ENCODE measurements around the gene THYN1. TPM values are rescaled to one million over a fixed set of nuclear protein-coding genes. Genes with fewer than 3 reads are reported as not detected.

THYN1 gene
- total RNA-seq, 2 experiments from 2014 or later: 56.4 to 61.6 TPM

DNA sequence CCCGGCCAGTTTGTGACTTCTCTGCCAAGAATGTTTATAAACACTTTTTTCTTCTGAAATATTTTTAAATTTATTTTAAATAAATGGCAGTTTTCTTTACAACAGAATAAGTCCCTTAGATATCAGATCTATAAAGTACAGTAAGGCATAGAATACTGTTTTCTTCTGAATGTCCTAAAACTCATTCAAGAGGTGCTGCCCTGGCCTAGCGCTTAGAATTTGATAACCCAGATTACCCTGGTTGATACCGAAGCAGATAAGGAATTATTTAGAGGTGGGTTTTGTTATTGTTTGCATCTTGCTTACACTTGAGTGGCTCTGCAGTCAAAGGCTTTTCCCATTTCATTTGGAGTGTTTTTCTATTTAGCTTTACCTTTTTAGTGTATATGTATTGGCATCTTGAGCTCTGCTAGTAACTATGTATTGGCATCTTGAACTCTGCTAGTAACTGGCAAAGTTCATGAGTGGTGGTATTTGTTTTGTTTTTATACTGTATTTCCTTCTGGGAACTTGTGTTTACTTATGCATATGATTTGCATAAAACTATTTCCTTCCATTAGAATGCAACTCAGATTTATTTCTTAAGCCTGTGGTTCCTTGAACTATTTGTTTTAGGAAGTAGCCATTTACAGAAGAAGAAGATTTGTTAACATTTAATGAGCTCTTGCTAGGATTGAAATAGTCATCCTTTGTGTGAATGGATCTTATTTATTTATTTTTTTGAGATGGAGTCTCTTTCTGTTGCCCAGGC is 1.5 kb upstream of the THYN1 start:
- POLR2A ChIA-PET: interaction anchor here (3.0 kb wide), 1 partner anchor 30 kb away, joined by 14 read pairs; the partner anchor contains the start of genes NCAPD3 and VPS26B

DNA sequence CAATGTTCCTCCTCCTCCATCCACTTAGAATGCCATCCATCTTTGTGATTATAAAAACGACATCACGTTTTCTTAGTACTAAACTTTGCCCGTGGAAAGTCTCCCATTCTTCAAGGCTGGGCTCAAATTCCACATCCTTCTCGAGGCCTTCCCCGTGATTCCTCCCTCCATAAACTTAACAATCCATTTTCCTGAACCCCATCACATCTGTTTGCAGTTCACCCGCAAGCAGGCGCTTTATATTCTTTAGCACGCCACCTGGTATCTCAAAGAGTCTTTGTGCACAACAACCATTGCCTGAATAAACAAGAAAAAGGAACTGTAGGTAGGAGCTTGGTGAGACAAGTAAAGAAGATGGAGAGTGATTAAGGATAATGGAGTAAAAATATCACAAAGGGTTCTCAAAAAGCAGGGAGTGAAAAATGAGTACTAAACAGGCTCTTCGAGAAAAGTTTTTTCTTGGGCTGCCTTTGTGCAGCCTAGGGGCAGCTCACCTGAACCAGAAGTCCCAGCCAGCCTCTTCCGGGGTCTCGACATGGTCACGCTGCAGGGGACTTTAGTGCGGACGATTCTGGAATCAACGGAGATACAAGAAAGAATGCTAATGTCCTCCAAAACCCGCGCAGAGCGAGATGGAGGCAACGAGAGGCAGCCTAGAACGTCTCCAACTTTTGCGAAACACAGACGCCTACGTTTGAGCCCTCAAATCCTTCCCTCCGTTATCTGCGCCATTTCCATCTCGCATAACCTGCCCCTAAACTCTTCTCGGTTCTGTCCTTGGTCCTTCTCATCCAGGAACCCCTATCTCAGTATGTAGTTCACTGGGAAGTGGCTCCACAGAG is 585 bp downstream of the THYN1 start:
- Mint-ChIP-seq H3K27me3 (no peaks in the 10 kb centered on the region), H3K27ac (peak overlapping the region; percentile 83), H3K36me3 (ENCODE audit: low read depth) (peaks cover 18% of the 10 kb centered on the region), H3K4me3 (peak overlapping the region; percentile 88), H3K4me1 (peaks cover 35% of the 10 kb centered on the region), H3K9me3 (no peaks in the 10 kb centered on the region)
- peak; percentile 41 for DNase-seq
- ChIA-PET POLR2A (interaction anchor here (3.0 kb wide), 1 partner anchor 28 kb away, joined by 14 read pairs; the partner anchor contains the start of genes NCAPD3 and VPS26B), CTCF (interaction anchor here (1.0 to 2.1 kb wide), 6 partner anchors 11 to 28 kb away, joined by 3 to 6 read pairs (median 4); partner anchors contain the start of gene VPS26B)

More for the DNA sequence above, 1.5 kb upstream of the THYN1 start:
- no peak for DNase-seq
- no peaks in the 10 kb centered on the region for H3K9me3 Mint-ChIP-seq
- no peaks in the 10 kb centered on the region for H3K27me3 Mint-ChIP-seq
- no peak overlapping the region for H3K27ac Mint-ChIP-seq
- H3K4me3 Mint-ChIP-seq: peak overlapping the region; percentile 88
- H3K36me3 Mint-ChIP-seq (ENCODE audit: low read depth): peaks cover 9% of the 10 kb centered on the region
- CTCF ChIA-PET: interaction anchor here (0.8 to 1.6 kb wide), 5 partner anchors 16 to 30 kb away, joined by 3 to 9 read pairs (median 3); partner anchors contain the start of genes GLB1L3 and VPS26B
- peaks cover 27% of the 10 kb centered on the region for H3K4me1 Mint-ChIP-seq

DNA sequence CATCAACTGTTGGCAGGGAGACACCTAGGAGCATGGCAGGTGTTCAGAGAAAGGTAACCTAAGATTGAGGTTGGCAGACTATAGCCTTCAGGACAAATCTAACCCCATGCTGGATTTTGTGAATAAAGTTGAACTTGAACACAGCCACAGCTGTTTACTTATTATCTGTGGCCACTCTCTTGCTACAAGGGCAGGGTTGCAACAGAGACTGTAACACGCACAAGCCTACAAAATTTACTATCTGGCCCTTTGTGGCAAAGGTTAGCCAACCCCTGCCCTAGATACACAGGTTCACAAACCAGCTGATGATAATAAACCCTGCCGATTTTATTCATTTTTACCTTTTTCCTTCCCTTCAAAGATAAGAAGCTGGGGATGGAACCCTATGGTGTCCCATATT is 2.5 kb downstream of the THYN1 start:
- Mint-ChIP-seq H3K9me3 (no peaks in the 10 kb centered on the region), H3K27me3 (no peaks in the 10 kb centered on the region), H3K36me3 (ENCODE audit: low read depth) (peaks cover 28% of the 10 kb centered on the region), H3K4me1 (peaks cover 33% of the 10 kb centered on the region), H3K4me3 (no peak overlapping the region), H3K27ac (no peak overlapping the region)
- DNase-seq: no peak
- CTCF ChIA-PET: interaction anchor here (2.1 kb wide), 1 partner anchor 11 kb away, joined by 5 read pairs; no protein-coding TSS in a partner anchor
- POLR2A ChIA-PET: no interaction called here

DNA sequence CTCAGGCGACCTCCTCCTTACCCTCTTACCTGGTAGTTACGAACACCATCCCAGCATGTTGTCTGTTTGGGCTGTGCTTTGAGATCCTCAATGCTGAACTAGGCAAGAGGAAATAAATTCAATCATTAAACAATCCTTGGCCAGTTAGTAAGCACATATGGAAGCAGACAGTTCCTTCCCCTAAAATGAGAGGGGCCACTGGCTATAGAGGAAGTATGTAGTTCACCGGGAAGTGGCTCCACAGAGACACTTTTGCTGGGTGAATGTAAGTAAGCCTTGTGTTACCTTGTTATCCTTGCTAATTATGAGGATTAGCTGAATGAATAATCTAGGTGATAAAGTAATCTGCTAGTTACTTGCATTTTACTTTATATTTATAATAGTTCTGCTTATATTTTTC is 2.9 kb downstream of the THYN1 start:
- Mint-ChIP-seq H3K9me3 (no peaks in the 10 kb centered on the region), H3K27ac (no peak overlapping the region), H3K4me1 (peaks cover 29% of the 10 kb centered on the region), H3K36me3 (ENCODE audit: low read depth) (peaks cover 28% of the 10 kb centered on the region), H3K27me3 (no peaks in the 10 kb centered on the region), H3K4me3 (no peak overlapping the region)
- ChIA-PET POLR2A (no interaction called here), CTCF (interaction anchor here (2.0 to 2.1 kb wide), 2 partner anchors 10 to 12 kb away, joined by 5 to 6 read pairs; no protein-coding TSS in a partner anchor)
- no peak for DNase-seq

DNA sequence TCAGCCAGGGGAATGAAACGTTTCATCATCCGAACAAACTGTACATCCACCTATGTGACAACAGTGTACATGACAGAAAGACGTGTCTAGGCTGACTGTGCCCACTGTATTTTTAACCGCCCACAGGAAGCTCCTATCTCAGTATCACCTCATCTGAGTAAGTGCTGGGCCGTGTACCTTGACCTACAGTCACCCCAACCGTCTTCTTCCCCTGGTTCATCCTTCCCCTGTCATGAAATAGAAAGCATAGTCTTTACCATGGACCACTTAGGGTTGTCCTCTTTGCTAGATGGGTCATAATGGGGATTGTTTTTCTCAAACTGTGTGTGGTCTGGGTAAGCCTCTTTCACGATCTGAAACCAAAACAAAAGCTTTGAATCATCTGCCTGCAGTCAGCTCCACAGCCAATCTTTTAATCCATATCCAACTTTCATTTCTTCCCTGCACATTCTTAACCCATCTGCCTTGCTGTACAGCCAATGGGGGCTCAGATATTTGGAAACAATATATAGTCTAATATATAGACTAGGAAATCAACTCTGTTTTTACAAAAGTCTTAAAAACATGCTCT is 4.2 kb downstream of the THYN1 start:
- H3K4me3 Mint-ChIP-seq: no peak overlapping the region
- CTCF ChIA-PET: interaction anchor here (0.8 to 2.0 kb wide), 6 partner anchors 8 to 27 kb away, joined by 3 to 8 read pairs (median 4); partner anchors contain the start of gene GLB1L3

DNA sequence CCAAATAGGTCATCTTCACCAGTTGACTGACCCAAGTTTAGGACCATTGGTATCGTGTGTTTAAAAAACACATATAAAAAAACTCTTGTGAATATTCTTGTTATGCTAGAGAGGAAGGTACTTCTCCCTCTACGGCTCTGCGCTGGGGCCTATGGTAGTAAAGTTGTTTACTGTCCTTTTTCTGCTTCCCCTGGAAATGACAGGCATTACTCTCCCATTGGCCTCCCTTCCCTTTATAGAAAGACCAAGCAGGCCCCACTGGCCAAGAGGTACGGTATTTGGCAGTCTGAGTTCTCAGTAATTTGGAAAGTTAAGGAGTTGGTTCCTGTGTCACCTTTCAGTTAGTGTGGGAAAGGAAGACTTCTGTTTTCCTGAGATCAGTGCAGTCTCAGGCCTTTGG is 6.5 kb downstream of the THYN1 start:
- CTCF ChIA-PET: no interaction called here
- DNase-seq: no peak
- POLR2A ChIA-PET: no interaction called here

More for the DNA sequence above, 4.2 kb downstream of the THYN1 start:
- Mint-ChIP-seq H3K27me3 (no peaks in the 10 kb centered on the region), H3K27ac (peak overlapping the region; percentile 10), H3K4me1 (peaks cover 20% of the 10 kb centered on the region), H3K9me3 (no peaks in the 10 kb centered on the region), H3K36me3 (ENCODE audit: low read depth) (peaks cover 37% of the 10 kb centered on the region)
- POLR2A ChIA-PET: no interaction called here
- no peak for DNase-seq

DNA sequence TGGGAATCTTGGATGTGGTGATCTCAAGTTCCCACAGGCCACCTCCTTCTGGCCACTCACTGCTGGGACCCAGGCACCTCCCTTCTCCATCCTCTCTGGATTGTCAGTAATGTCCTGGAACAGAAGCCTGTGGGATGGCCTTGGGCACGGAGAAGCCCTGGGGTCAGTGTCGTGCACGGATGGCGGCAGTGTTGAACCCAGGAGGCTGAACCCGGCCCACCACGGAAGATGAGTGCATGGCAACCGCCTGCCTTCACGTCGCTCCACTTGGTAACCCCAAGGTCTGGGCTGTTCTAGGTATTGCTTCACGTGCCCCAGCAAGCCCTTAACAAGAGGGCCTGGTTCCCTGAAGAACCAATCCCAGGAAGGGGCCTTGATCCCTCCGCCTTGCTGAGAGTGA is 7.1 kb downstream of the THYN1 start:
- ChIA-PET POLR2A (no interaction called here), CTCF (no interaction called here)
- Mint-ChIP-seq H3K4me3 (no peak overlapping the region), H3K4me1 (peaks cover 8% of the 10 kb centered on the region), H3K27ac (no peak overlapping the region), H3K36me3 (ENCODE audit: low read depth) (peaks cover 44% of the 10 kb centered on the region), H3K9me3 (no peaks in the 10 kb centered on the region), H3K27me3 (no peaks in the 10 kb centered on the region)
- no peak for DNase-seq

More for the DNA sequence above, 6.5 kb downstream of the THYN1 start:
- H3K27me3 Mint-ChIP-seq: no peaks in the 10 kb centered on the region
- H3K4me1 Mint-ChIP-seq: peaks cover 11% of the 10 kb centered on the region
- no peak overlapping the region for H3K27ac Mint-ChIP-seq
- no peaks in the 10 kb centered on the region for H3K9me3 Mint-ChIP-seq
- H3K36me3 Mint-ChIP-seq (ENCODE audit: low read depth): peaks cover 47% of the 10 kb centered on the region
- no peak overlapping the region for H3K4me3 Mint-ChIP-seq

DNA sequence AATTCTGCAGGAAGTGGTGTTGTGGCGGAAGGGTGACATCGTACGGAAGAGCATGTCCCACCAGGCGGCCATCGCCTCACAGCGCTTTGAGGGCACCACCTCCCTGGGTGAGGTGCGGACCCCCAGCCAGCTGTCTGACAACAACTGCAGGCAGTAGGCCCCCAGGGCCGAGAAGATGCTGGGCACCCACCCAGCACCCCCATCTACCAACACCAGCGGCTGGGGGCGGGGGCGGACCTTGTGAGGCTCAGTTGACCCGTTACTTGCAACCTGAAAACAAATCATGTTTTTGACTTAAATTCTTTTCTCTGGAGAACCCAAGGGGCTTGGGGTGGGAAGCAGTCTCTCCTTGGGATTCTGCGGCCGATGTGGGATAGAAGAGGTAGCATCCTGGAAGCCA is 7.7 kb downstream of the THYN1 start:
- peaks cover 43% of the 10 kb centered on the region for H3K36me3 Mint-ChIP-seq (ENCODE audit: low read depth)
- H3K27me3 Mint-ChIP-seq: no peaks in the 10 kb centered on the region
- ChIA-PET CTCF (interaction anchor here (0.9 to 2.6 kb wide), 6 partner anchors 11 to 31 kb away, joined by 3 to 16 read pairs (median 8); partner anchors contain the start of genes GLB1L3, NCAPD3 and VPS26B), POLR2A (no interaction called here)
- peaks cover 8% of the 10 kb centered on the region for H3K4me1 Mint-ChIP-seq
- no peak overlapping the region for H3K27ac Mint-ChIP-seq
- no peak overlapping the region for H3K4me3 Mint-ChIP-seq
- H3K9me3 Mint-ChIP-seq: no peaks in the 10 kb centered on the region
- no peak for DNase-seq

DNA sequence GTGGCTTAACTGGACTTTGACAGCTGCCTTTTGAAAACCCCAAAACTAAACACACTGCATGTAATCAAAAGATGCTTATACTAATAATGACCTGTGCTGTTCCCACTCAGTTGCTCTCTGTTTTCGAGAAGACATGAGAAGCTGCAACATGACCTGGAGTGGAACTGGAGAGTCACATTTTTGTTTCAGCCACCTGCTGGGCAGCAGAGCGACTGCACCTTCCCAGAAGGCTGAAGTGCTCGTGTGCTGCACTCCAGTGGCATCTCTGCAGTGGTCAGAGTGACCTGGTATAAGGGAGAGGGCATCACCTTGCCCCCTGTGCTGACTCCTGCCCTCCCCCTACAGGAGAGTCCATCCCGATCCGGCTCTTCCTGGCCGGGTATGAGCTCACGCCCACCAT is 8.6 kb downstream of the THYN1 start:
- peak; percentile 40 for DNase-seq
- peak overlapping the region; percentile 47 for H3K27ac Mint-ChIP-seq

DNA sequence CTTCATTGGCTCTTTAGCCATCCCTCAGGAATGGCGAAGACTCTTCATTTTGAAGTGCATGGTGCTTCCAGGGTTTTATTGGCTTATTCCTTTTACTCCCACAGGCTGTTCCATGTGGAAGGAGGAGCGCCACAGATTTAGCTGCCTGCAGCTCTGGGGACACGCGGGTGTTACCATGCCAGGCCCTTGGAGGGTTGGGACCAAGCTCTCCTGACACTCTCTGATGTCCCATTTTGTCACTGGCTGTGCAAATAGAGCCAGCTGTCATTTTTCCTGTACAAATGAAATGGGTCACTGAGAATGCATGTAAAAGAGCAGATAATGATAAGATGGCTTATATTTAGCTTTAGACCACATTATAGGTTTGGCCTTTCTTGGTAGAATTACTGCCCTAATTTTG is 9.2 kb downstream of the THYN1 start:
- DNase-seq: no peak
- Mint-ChIP-seq H3K4me3 (no peak overlapping the region), H3K27me3 (no peaks in the 10 kb centered on the region), H3K36me3 (ENCODE audit: low read depth) (peaks cover 49% of the 10 kb centered on the region), H3K9me3 (no peaks in the 10 kb centered on the region), H3K4me1 (peaks cover 3% of the 10 kb centered on the region), H3K27ac (no peak overlapping the region)
- CTCF ChIA-PET: interaction anchor here (0.9 to 2.6 kb wide), 6 partner anchors 9 to 32 kb away, joined by 3 to 16 read pairs (median 8); partner anchors contain the start of genes GLB1L3, NCAPD3 and VPS26B
- POLR2A ChIA-PET: no interaction called here

More for the DNA sequence above, 8.6 kb downstream of the THYN1 start:
- ChIA-PET CTCF (interaction anchor here (0.9 to 2.6 kb wide), 6 partner anchors 10 to 31 kb away, joined by 3 to 16 read pairs (median 8); partner anchors contain the start of genes GLB1L3, NCAPD3 and VPS26B), POLR2A (no interaction called here)
- Mint-ChIP-seq H3K4me3 (no peak overlapping the region), H3K36me3 (ENCODE audit: low read depth) (peaks cover 48% of the 10 kb centered on the region), H3K9me3 (no peaks in the 10 kb centered on the region), H3K27me3 (no peaks in the 10 kb centered on the region), H3K4me1 (peaks cover 8% of the 10 kb centered on the region)

DNA sequence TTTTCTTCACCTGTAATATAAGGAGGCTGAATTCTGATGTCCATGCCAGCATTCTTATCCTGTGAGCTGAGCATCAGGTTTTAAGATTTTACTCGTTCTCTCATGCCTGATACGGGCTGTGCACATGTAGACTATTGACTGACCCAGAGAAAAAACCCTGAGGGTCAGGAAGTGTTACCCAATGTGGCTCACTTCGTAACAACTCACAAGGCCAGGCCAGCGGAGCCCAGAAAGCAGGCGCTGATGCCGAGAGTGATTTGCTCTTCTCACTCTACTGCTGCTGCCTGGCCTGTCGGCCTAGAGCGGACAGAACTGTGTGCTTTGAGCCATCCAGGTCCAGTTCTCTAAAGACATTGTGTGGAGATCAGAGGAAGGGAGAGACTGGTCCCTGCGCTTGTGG is 10.8 kb downstream of the THYN1 start:
- no peak overlapping the region for H3K4me3 Mint-ChIP-seq
- H3K27ac Mint-ChIP-seq: no peak overlapping the region
- CTCF ChIA-PET: interaction anchor here (2.1 kb wide), 1 partner anchor 10 kb away, joined by 6 read pairs; the partner anchor contains the start of genes ACAD8 and THYN1
- no peaks in the 10 kb centered on the region for H3K4me1 Mint-ChIP-seq
- H3K9me3 Mint-ChIP-seq: no peaks in the 10 kb centered on the region
- no peak for DNase-seq
- H3K27me3 Mint-ChIP-seq: no peaks in the 10 kb centered on the region
- POLR2A ChIA-PET: no interaction called here
- H3K36me3 Mint-ChIP-seq (ENCODE audit: low read depth): peaks cover 43% of the 10 kb centered on the region

DNA sequence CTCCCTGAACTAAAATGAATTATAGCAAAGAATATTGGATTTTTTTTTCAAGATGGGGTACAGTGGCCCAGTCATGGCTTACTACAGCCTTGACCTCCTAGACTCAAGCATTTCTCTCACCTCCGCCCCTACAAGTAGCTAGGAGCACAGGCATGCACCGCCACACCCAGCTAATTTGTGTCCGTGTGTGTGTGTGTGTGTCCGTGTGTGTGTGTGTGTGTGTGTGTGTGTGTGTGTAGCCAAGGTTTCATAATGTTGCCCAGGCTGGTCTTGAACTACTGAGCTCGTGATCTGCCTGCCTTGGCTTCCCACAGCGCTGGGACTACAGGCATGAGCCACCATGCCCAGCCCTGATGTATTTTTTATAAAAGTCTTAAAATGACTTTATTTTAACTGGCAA is 12.6 kb downstream of the THYN1 start:
- no peak for DNase-seq
- ChIA-PET POLR2A (no interaction called here), CTCF (interaction anchor here (1.0 to 2.1 kb wide), 3 partner anchors 9 to 36 kb away, joined by 3 to 6 read pairs (median 6); partner anchors contain the start of genes ACAD8, GLB1L3 and THYN1)
- Mint-ChIP-seq H3K27me3 (no peaks in the 10 kb centered on the region), H3K9me3 (no peaks in the 10 kb centered on the region), H3K4me3 (no peak overlapping the region), H3K27ac (no peak overlapping the region), H3K36me3 (ENCODE audit: low read depth) (peaks cover 42% of the 10 kb centered on the region), H3K4me1 (no peaks in the 10 kb centered on the region)
